Right renal pelvis (tissue), 4 donors: Measurements from ENCODE around the gene RNF212B. TPM values are rescaled to one million over a fixed set of nuclear protein-coding genes. Genes with fewer than 3 reads are reported as not detected.

ENCODE experiments used
- DNase-seq, 4 donors: peaks; one replicate each; pipeline ENCODE4 v3.0.0-alpha.2; 2013; ENCODE audit warnings: low read depth in 4 of 4, low spot score in 3 of 4, missing footprints in 1 of 4
- polyA plus RNA-seq, 4 donors: library from polyadenylated mRNA; unstranded; fragments of 120-200 nt; gene quantifications; one replicate each; pipeline ENCODE4 v1.2.1, GENCODE V29; 2013; ENCODE audit not compliant: insufficient read length in 4 of 4

Gene RNF212B
- polyA plus RNA-seq, 4 donors = 1.1 to 1.8 (median 1.5) TPM

GRCh38 chr14:23286902-23287479, 49.3 kb downstream of the RNF212B start:
- DNase-seq = no peak

GRCh38 chr14:23294734-23295561, 57.2 kb downstream of the RNF212B start:
- no peak for DNase-seq

GRCh38 chr14:23296012-23296777, 58.5 kb downstream of the RNF212B start:
- no peak for DNase-seq

GRCh38 chr14:23297096-23297495, 59.4 kb downstream of the RNF212B start:
- DNase-seq = no peak

GRCh38 chr14:23297611-23298277, 60.0 kb downstream of the RNF212B start:
- no peak for DNase-seq

GRCh38 chr14:23299211-23299957, 61.6 kb downstream of the RNF212B start:
- peak in 1 of 4 donors; percentile 25 for DNase-seq

GRCh38 chr14:23299986-23300686, 62.4 kb downstream of the RNF212B start:
- no peak for DNase-seq

- no peak for DNase-seq
Observed at GRCh38 chr14:23300687-23301223, 63.0 kb downstream of the RNF212B start.

- DNase-seq = peak; percentile 93 to 98 (median 97)
Observed at GRCh38 chr14:23301288-23301968, 63.7 kb downstream of the RNF212B start.

GRCh38 chr14:23301969-23302289, 64.2 kb downstream of the RNF212B start:
- no peak for DNase-seq

GRCh38 chr14:23302290-23303225, 64.8 kb downstream of the RNF212B start, which contains the start of gene PPP1R3E:
Gene PPP1R3E (minus strand): TSS chr14:23302859. CDS start chr14:23302576, 283 bp downstream.
- peak in 2 of 4 donors; percentile 32 to 54 for DNase-seq

- DNase-seq = peak; percentile 84 to 87 (median 86)
Observed at GRCh38 chr14:23306412-23307145, 68.8 kb downstream of the RNF212B start, which contains the start of gene BCL2L2. Gene BCL2L2 (plus strand): TSS chr14:23306833. CDS start chr14:23307768, 935 bp downstream.

GRCh38 chr14:23307146-23307530, 69.4 kb downstream of the RNF212B start:
- DNase-seq = no peak

GRCh38 chr14:23307687-23308644, 70.2 kb downstream of the RNF212B start:
- DNase-seq = no peak

GRCh38 chr14:23308721-23309445, 71.1 kb downstream of the RNF212B start:
- DNase-seq = no peak
